HG03066 (cell line): ENCODE measurements around the gene FAM200C.

Experiments
- ATAC-seq: cut with Tn5 transposase; IDR thresholded peaks from one replicate; pipeline ENCODE4 v1.9.1; 2021; ENCODE audit warnings: low read depth; ENCODE audit not compliant: unreplicated experiment

Gene FAM200C

GRCh38 chr5:160369990-160370712, 29.7 kb downstream of the FAM200C start, which contains the start of gene C1QTNF2:
Gene C1QTNF2 (minus strand): TSS chr5:160370626. CDS start chr5:160355011, 15,615 bp downstream.
- ATAC-seq = no peak

- no peak for ATAC-seq
These were observed 32.0 kb downstream of the FAM200C start for GRCh38 chr5:160367885-160368284.

- ATAC-seq = no peak
These were observed 32.6 kb downstream of the FAM200C start for GRCh38 chr5:160367261-160367660.

GRCh38 chr5:160366230-160366629, 33.6 kb downstream of the FAM200C start:
- no peak for ATAC-seq

- ATAC-seq = no peak
These were observed 36.0 kb downstream of the FAM200C start for GRCh38 chr5:160363660-160364395.

GRCh38 chr5:160363211-160363610, 36.6 kb downstream of the FAM200C start:
- ATAC-seq = no peak

- ATAC-seq = no peak
These were observed 38.1 kb downstream of the FAM200C start for GRCh38 chr5:160361624-160362228.

- ATAC-seq = no peak
These were observed 39.5 kb downstream of the FAM200C start for GRCh38 chr5:160360310-160360709.

- ATAC-seq = no peak
These were observed 40.0 kb downstream of the FAM200C start for GRCh38 chr5:160359816-160360215.

- no peak for ATAC-seq
These were observed 40.6 kb downstream of the FAM200C start for GRCh38 chr5:160359242-160359641.

- ATAC-seq = no peak
These were observed 41.9 kb downstream of the FAM200C start for GRCh38 chr5:160357861-160358411.

- ATAC-seq = no peak
These were observed 42.5 kb downstream of the FAM200C start for GRCh38 chr5:160357394-160357793.

GRCh38 chr5:160356550-160357347, 43.1 kb downstream of the FAM200C start:
- no peak for ATAC-seq

GRCh38 chr5:160354666-160355065, 45.2 kb downstream of the FAM200C start:
- ATAC-seq = no peak

GRCh38 chr5:160353379-160353778, 46.5 kb downstream of the FAM200C start:
- no peak for ATAC-seq

- ATAC-seq = no peak
These were observed 47.5 kb downstream of the FAM200C start for GRCh38 chr5:160352308-160352707.

- no peak for ATAC-seq
These were observed 49.9 kb downstream of the FAM200C start for GRCh38 chr5:160349935-160350303.

- ATAC-seq = no peak
These were observed 50.5 kb downstream of the FAM200C start for GRCh38 chr5:160349249-160349934.

- no peak for ATAC-seq
These were observed 51.8 kb downstream of the FAM200C start for GRCh38 chr5:160348080-160348479.

GRCh38 chr5:160347448-160347847, 52.4 kb downstream of the FAM200C start:
- ATAC-seq = no peak
